Measurements from ENCODE around the gene PYURF.

DNA sequence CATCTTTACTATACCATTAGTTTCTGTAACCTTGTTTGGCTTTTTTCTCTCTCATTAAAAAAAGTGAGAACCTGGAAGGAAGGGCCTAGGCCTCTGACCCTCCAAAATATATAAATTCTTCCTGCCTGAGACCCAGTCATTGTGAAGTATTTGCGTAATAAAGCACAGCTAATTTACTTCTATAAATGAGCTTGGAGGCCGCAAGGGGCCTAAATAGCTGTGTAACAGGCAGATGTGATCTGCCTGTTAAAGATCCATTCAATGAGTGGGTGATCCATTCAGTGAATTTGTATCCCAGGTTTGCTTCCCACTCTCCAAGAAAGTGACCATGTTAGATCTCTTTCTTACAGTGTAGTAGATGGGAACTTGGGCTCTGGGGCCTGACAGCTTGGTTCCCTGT, 595 bp upstream of the PYURF start:
- TF ChIP-seq, protein P1, sequence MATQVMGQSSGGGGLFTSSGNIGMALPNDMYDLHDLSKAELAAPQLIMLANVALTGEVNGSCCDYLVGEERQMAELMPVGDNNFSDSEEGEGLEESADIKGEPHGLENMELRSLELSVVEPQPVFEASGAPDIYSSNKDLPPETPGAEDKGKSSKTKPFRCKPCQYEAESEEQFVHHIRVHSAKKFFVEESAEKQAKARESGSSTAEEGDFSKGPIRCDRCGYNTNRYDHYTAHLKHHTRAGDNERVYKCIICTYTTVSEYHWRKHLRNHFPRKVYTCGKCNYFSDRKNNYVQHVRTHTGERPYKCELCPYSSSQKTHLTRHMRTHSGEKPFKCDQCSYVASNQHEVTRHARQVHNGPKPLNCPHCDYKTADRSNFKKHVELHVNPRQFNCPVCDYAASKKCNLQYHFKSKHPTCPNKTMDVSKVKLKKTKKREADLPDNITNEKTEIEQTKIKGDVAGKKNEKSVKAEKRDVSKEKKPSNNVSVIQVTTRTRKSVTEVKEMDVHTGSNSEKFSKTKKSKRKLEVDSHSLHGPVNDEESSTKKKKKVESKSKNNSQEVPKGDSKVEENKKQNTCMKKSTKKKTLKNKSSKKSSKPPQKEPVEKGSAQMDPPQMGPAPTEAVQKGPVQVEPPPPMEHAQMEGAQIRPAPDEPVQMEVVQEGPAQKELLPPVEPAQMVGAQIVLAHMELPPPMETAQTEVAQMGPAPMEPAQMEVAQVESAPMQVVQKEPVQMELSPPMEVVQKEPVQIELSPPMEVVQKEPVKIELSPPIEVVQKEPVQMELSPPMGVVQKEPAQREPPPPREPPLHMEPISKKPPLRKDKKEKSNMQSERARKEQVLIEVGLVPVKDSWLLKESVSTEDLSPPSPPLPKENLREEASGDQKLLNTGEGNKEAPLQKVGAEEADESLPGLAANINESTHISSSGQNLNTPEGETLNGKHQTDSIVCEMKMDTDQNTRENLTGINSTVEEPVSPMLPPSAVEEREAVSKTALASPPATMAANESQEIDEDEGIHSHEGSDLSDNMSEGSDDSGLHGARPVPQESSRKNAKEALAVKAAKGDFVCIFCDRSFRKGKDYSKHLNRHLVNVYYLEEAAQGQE (IDR thresholded peaks at IDR 0.05; ENCODE audit: insufficient read depth in 1 of 2, low read depth in 2 of 2, low read length in 1 of 2) = no peak
- no peak for TF ChIP-seq CTCF (IDR thresholded peaks at IDR 0.05)
- no peak for TF ChIP-seq POLR2AphosphoS5 (IDR thresholded peaks at IDR 0.05; ENCODE audit: low read depth, low read length)
- no peak for TF ChIP-seq TCF7L2 (IDR thresholded peaks at IDR 0.05; ENCODE audit: low read depth, low read length)

Measured in Panc1 (cell line).